Measurements from ENCODE around the gene PXMP2. TPM values are rescaled to one million over a fixed set of nuclear protein-coding genes. Genes with fewer than 3 reads are reported as not detected.

PXMP2 gene
- total RNA-seq, 2 donors from 2014 or later = 26.7 to 27.0 TPM

GRCh38 chr12:132647858-132648257 lies 39.5 kb upstream of the PXMP2 start:
- Histone ChIP-seq H3K9me3 (ENCODE audit: control insufficient read depth, low read length) (no peaks in the 10 kb centered on the region), H3K4me3 (ENCODE audit: low read length) (no peak overlapping the region), H3K27ac (ENCODE audit: low read depth, low read length) (no peak overlapping the region), H3K9ac (ENCODE audit: extremely low read depth, low read length, poor library complexity, severe bottlenecking) (no peak overlapping the region), H3K36me3 (ENCODE audit: control insufficient read depth, insufficient read depth, low read length) (peaks cover 82% of the 10 kb centered on the region), H3K27me3 (ENCODE audit: control insufficient read depth, insufficient read depth, low read length, poor library complexity, severe bottlenecking) (no peaks in the 10 kb centered on the region), H3K4me1 (ENCODE audit: control insufficient read depth, insufficient read depth, low read length) (no peaks in the 10 kb centered on the region)
- TF ChIP-seq CTCF (conservative IDR thresholded peaks at IDR 0.05) = no peak
- no peaks in the 10 kb centered on the region for H3K9me3 Mint-ChIP-seq
- no peak overlapping the region for H3K27ac Mint-ChIP-seq
- no peak for DNase-seq
- WGBS, 2 experiments (ENCODE audit: insufficient coverage in 1 of 2, insufficient read length in 1 of 2) = 96 to 97% methylated on average over 9 to 10 of the region's 10 CpGs
- no peaks in the 10 kb centered on the region for H3K4me1 Mint-ChIP-seq
- peaks cover 72% of the 10 kb centered on the region for H3K36me3 Mint-ChIP-seq (ENCODE audit: low read depth)
- H3K4me3 Mint-ChIP-seq = no peak overlapping the region
- H3K27me3 Mint-ChIP-seq (ENCODE audit: insufficient read depth) = no peaks in the 10 kb centered on the region

GRCh38 chr12:132648616-132649225 lies 38.7 kb upstream of the PXMP2 start:
- WGBS, 2 experiments (ENCODE audit: insufficient coverage in 1 of 2, insufficient read length in 1 of 2) = 94 to 97% methylated on average over 24 of the region's 24 CpGs
- DNase-seq = no peak
- Mint-ChIP-seq H3K27ac (no peak overlapping the region), H3K9me3 (no peaks in the 10 kb centered on the region), H3K36me3 (ENCODE audit: low read depth) (peaks cover 76% of the 10 kb centered on the region), H3K27me3 (ENCODE audit: insufficient read depth) (no peaks in the 10 kb centered on the region), H3K4me3 (no peak overlapping the region), H3K4me1 (no peaks in the 10 kb centered on the region)
- TF ChIP-seq CTCF (conservative IDR thresholded peaks at IDR 0.05) = no peak
- H3K36me3 ChIP-seq (ENCODE audit: control insufficient read depth, insufficient read depth, low read length) = peaks cover 83% of the 10 kb centered on the region
- H3K4me3 ChIP-seq (ENCODE audit: low read length) = no peak overlapping the region
- H3K9me3 ChIP-seq (ENCODE audit: control insufficient read depth, low read length) = no peaks in the 10 kb centered on the region
- H3K9ac ChIP-seq (ENCODE audit: extremely low read depth, low read length, poor library complexity, severe bottlenecking) = no peak overlapping the region
- H3K27ac ChIP-seq (ENCODE audit: low read depth, low read length) = no peak overlapping the region
- no peaks in the 10 kb centered on the region for H3K4me1 ChIP-seq (ENCODE audit: control insufficient read depth, insufficient read depth, low read length)
- no peaks in the 10 kb centered on the region for H3K27me3 ChIP-seq (ENCODE audit: control insufficient read depth, insufficient read depth, low read length, poor library complexity, severe bottlenecking)

- Mint-ChIP-seq H3K36me3 (ENCODE audit: low read depth) (peaks cover 78% of the 10 kb centered on the region), H3K27me3 (ENCODE audit: insufficient read depth) (no peaks in the 10 kb centered on the region)
- 93% methylated on average over 21 to 27 of the region's 27 CpGs for WGBS, 2 experiments (ENCODE audit: insufficient coverage in 1 of 2, insufficient read length in 1 of 2)
Observed at GRCh38 chr12:132649226-132649945, 38.0 kb upstream of the PXMP2 start.

More at GRCh38 chr12:132649226-132649945, 38.0 kb upstream of the PXMP2 start:
- Histone ChIP-seq H3K27me3 (ENCODE audit: control insufficient read depth, insufficient read depth, low read length, poor library complexity, severe bottlenecking) (no peaks in the 10 kb centered on the region), H3K4me1 (ENCODE audit: control insufficient read depth, insufficient read depth, low read length) (no peaks in the 10 kb centered on the region), H3K4me3 (ENCODE audit: low read length) (no peak overlapping the region), H3K9ac (ENCODE audit: extremely low read depth, low read length, poor library complexity, severe bottlenecking) (no peak overlapping the region), H3K27ac (ENCODE audit: low read depth, low read length) (no peak overlapping the region), H3K9me3 (ENCODE audit: control insufficient read depth, low read length) (no peaks in the 10 kb centered on the region), H3K36me3 (ENCODE audit: control insufficient read depth, insufficient read depth, low read length) (peaks cover 85% of the 10 kb centered on the region)
- TF ChIP-seq CTCF (conservative IDR thresholded peaks at IDR 0.05) = no peak
- H3K9me3 Mint-ChIP-seq = no peaks in the 10 kb centered on the region
- H3K4me3 Mint-ChIP-seq = no peak overlapping the region
- peak; percentile 45 for DNase-seq
- H3K4me1 Mint-ChIP-seq = no peaks in the 10 kb centered on the region
- H3K27ac Mint-ChIP-seq = no peak overlapping the region
